ENCODE data around the gene SLC25A26. TPM values are rescaled to one million over a fixed set of nuclear protein-coding genes. Genes with fewer than 3 reads are reported as not detected.
"Not testable (repeated sequence)": the region's sequence is repeated elsewhere in the genome, so short reads cannot be mapped to it uniquely, and the experiment has no call there.

Gene SLC25A26
- total and polyA plus RNA-seq, 9 donors, result 17.3 to 32.3 (median 22.6) TPM

GRCh38 chr3:66416556-66417304 lies 195.9 kb downstream of the SLC25A26 start:
- no peaks in the 10 kb centered on the region for H3K36me3 ChIP-seq
- H3K4me3 ChIP-seq, result no peak overlapping the region
- TF ChIP-seq POLR2A (IDR thresholded peaks at IDR 0.05), result no peak
- no peak for TF ChIP-seq CTCF (IDR thresholded peaks at IDR 0.05)
- no peak for TF ChIP-seq EP300 (IDR thresholded peaks at IDR 0.05)
- WGBS, 3 donors, result 57 to 73% (median 69%) methylated on average over 14 of the region's 14 CpGs
- H3K9me3 ChIP-seq, result no peaks in the 10 kb centered on the region
- intact Hi-C loops (cut with DNase I), result loop anchor here in 2 of 4 donors (5.0 to 10.0 kb wide), 2 partner anchors 78 to 81 kb away; no protein-coding TSS in a partner anchor
- no peak for DNase-seq
- peak overlapping the region in 1 of 2 donors; percentile 39 for H3K27ac ChIP-seq
- H3K4me1 ChIP-seq (ENCODE audit: insufficient read depth), result peaks cover 20% of the 10 kb centered on the region
- H3K27me3 ChIP-seq, result no peaks in the 10 kb centered on the region

- TF ChIP-seq CTCF (IDR thresholded peaks at IDR 0.05), result no peak
- no peak for TF ChIP-seq POLR2A (IDR thresholded peaks at IDR 0.05)
- TF ChIP-seq EP300 (IDR thresholded peaks at IDR 0.05), result no peak
- no peaks in the 10 kb centered on the region for H3K27me3 ChIP-seq
- DNase-seq, result no peak
- H3K36me3 ChIP-seq, result no peaks in the 10 kb centered on the region
- peaks cover 20% of the 10 kb centered on the region for H3K4me1 ChIP-seq (ENCODE audit: insufficient read depth)
- whole genome bisulfite sequencing, 3 donors, result 74 to 85% (median 78%) methylated on average over 12 of the region's 12 CpGs
- no peak overlapping the region for H3K27ac ChIP-seq
- H3K9me3 ChIP-seq, result no peaks in the 10 kb centered on the region
- no peak overlapping the region for H3K4me3 ChIP-seq
- intact Hi-C loops (cut with DNase I), result loop anchor here in 2 of 4 donors (5.0 to 10.0 kb wide), 2 partner anchors 76 to 79 kb away; no protein-coding TSS in a partner anchor
Measured at GRCh38 chr3:66418475-66418931, 197.7 kb downstream of the SLC25A26 start.

- TF ChIP-seq EP300 (IDR thresholded peaks at IDR 0.05), result no peak
- TF ChIP-seq POLR2A (IDR thresholded peaks at IDR 0.05), result no peak
- no peak for TF ChIP-seq CTCF (IDR thresholded peaks at IDR 0.05)
Measured at GRCh38 chr3:66419036-66419435, 198.2 kb downstream of the SLC25A26 start.

GRCh38 chr3:66421144-66421543 lies 200.3 kb downstream of the SLC25A26 start:
- H3K9me3 ChIP-seq; intact Hi-C loops (cut with DNase I); H3K4me3 ChIP-seq; H3K27me3 ChIP-seq; DNase-seq; H3K27ac ChIP-seq; H3K36me3 ChIP-seq: not testable (repeated sequence)
- 94 to 98% (median 97%) methylated on average over 3 of the region's 3 CpGs for WGBS, 3 donors
- H3K4me1 ChIP-seq (ENCODE audit: insufficient read depth), result peaks cover 27% of the 10 kb centered on the region

More at GRCh38 chr3:66419036-66419435, 198.2 kb downstream of the SLC25A26 start:
- 82 to 94% (median 87%) methylated on average over 14 of the region's 14 CpGs for WGBS, 3 donors
- Histone ChIP-seq H3K9me3 (no peaks in the 10 kb centered on the region), H3K27me3 (no peaks in the 10 kb centered on the region), H3K36me3 (no peaks in the 10 kb centered on the region), H3K4me1 (ENCODE audit: insufficient read depth) (peaks cover 23% of the 10 kb centered on the region), H3K27ac (no peak overlapping the region), H3K4me3 (no peak overlapping the region)
- no peak for DNase-seq
- intact Hi-C loops (cut with DNase I), result loop anchor here in 2 of 4 donors (5.0 to 10.0 kb wide), 2 partner anchors 76 to 78 kb away; no protein-coding TSS in a partner anchor

- H3K9me3 ChIP-seq; H3K36me3 ChIP-seq; intact Hi-C loops (cut with DNase I); H3K4me3 ChIP-seq; H3K27me3 ChIP-seq; H3K27ac ChIP-seq; DNase-seq: not testable (repeated sequence)
- WGBS, 3 donors, result 96 to 97% (median 96%) methylated on average over 3 of the region's 3 CpGs
- H3K4me1 ChIP-seq (ENCODE audit: insufficient read depth), result peaks cover 24% of the 10 kb centered on the region
Measured at GRCh38 chr3:66421893-66422292, 201.1 kb downstream of the SLC25A26 start.
